Measurements from ENCODE around the gene GPAT2.
A peak's percentile ranks its signal among the peaks of the same experiment; 100 is the strongest.
"Not testable (repeated sequence)": the region's sequence is repeated elsewhere in the genome, so short reads cannot be mapped to it uniquely, and the experiment has no call there.

- TF ChIP-seq, protein P1, sequence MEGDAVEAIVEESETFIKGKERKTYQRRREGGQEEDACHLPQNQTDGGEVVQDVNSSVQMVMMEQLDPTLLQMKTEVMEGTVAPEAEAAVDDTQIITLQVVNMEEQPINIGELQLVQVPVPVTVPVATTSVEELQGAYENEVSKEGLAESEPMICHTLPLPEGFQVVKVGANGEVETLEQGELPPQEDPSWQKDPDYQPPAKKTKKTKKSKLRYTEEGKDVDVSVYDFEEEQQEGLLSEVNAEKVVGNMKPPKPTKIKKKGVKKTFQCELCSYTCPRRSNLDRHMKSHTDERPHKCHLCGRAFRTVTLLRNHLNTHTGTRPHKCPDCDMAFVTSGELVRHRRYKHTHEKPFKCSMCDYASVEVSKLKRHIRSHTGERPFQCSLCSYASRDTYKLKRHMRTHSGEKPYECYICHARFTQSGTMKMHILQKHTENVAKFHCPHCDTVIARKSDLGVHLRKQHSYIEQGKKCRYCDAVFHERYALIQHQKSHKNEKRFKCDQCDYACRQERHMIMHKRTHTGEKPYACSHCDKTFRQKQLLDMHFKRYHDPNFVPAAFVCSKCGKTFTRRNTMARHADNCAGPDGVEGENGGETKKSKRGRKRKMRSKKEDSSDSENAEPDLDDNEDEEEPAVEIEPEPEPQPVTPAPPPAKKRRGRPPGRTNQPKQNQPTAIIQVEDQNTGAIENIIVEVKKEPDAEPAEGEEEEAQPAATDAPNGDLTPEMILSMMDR (IDR thresholded peaks at IDR 0.05; ENCODE audit: low read depth, low read length): peak; percentile 53
- TF ChIP-seq EZH2phosphoT487 (IDR thresholded peaks at IDR 0.05; ENCODE audit: low read depth): not testable (repeated sequence)
Observed at GRCh38 chr2:96022701-96023447, 11.8 kb downstream of the GPAT2 start.
